GM12874 (cell line): ENCODE data around the gene PDE4C.

Source experiments
- CTCF ChIP-seq: IDR thresholded peaks from 2 replicates; pipeline ENCODE4 v1.5.1; 2011; ENCODE audit warnings: low read depth, mild to moderate bottlenecking, control low read depth, low read length, moderate library complexity; ENCODE audit not compliant: insufficient read depth

Gene PDE4C

GRCh38 chr19:18197941-18198340, 28.3 kb downstream of the PDE4C start:
- no peak for TF ChIP-seq CTCF

GRCh38 chr19:18197306-18197705, 28.9 kb downstream of the PDE4C start:
- no peak for TF ChIP-seq CTCF

GRCh38 chr19:18196511-18196845, 29.8 kb downstream of the PDE4C start:
- TF ChIP-seq CTCF, result no peak

GRCh38 chr19:18194554-18195238, 31.5 kb downstream of the PDE4C start:
- no peak for TF ChIP-seq CTCF

GRCh38 chr19:18194181-18194530, 32.1 kb downstream of the PDE4C start:
- TF ChIP-seq CTCF, result no peak

- TF ChIP-seq CTCF, result no peak
Measured at GRCh38 chr19:18193388-18194180, 32.7 kb downstream of the PDE4C start.

- no peak for TF ChIP-seq CTCF
Measured at GRCh38 chr19:18192673-18193387, 33.4 kb downstream of the PDE4C start, which contains the start of gene MPV17L2. Gene MPV17L2 (plus strand): TSS chr19:18193218. CDS start chr19:18193282, 64 bp downstream.
